HepG2 (cell line): Measurements from ENCODE around the gene ATG5. TPM values are rescaled to one million over a fixed set of nuclear protein-coding genes. Genes with fewer than 3 reads are reported as not detected.
A peak's percentile ranks its signal among the peaks of the same experiment; 100 is the strongest.

Source experiments
- BCL6 ChIP-seq: IDR thresholded peaks from 2 replicates; pipeline ENCODE4 v1.6.1; 2016; ENCODE audit warnings: missing genetic modification reagents, missing compliant biosample characterization
- CENPT ChIP-seq: sonication (generic); formaldehyde crosslinking; IDR thresholded peaks from 2 replicates; pipeline ENCODE4 v1.8.0; 2022; ENCODE audit warnings: low read depth, mild to moderate bottlenecking, moderate library complexity, missing genetic modification reagents
- IKZF1 ChIP-seq: fragments of 450-650 bp; IDR thresholded peaks from 2 replicates; pipeline ENCODE4 v1.7.1; 2016
- KDM4B ChIP-seq: sonication (generic); formaldehyde crosslinking; IDR thresholded peaks from 2 replicates; pipeline ENCODE4 v1.4.0; 2020; ENCODE audit warnings: missing genetic modification reagents
- KLF15 ChIP-seq: sonication (generic); formaldehyde crosslinking; IDR thresholded peaks from 2 replicates; pipeline ENCODE4 v1.8.1; 2023; ENCODE audit warnings: borderline replicate concordance, mild to moderate bottlenecking, inconsistent platforms, missing genetic modification reagents, mixed read lengths
- LBX2 ChIP-seq: sonication (generic); formaldehyde crosslinking; IDR thresholded peaks from 2 replicates; pipeline ENCODE4 v1.5.0; 2020; ENCODE audit warnings: missing genetic modification reagents, mild to moderate bottlenecking, borderline replicate concordance
- MED1 ChIP-seq: sonication (generic); formaldehyde crosslinking; IDR thresholded peaks from 2 replicates; pipeline ENCODE4 v1.4.0; 2020; ENCODE audit warnings: missing genetic modification reagents
- PBX2 ChIP-seq: IDR thresholded peaks from 2 replicates; pipeline ENCODE4 v1.6.1; 2016; ENCODE audit warnings: control low read depth
- SNAPC4 ChIP-seq: sonication (generic); formaldehyde crosslinking; IDR thresholded peaks from 2 replicates; pipeline ENCODE4 v1.4.0; 2020; ENCODE audit warnings: mild to moderate bottlenecking, missing genetic modification reagents
- ZFP36L1 ChIP-seq: sonication (generic); formaldehyde crosslinking; IDR thresholded peaks from 2 replicates; pipeline ENCODE4 v1.8.0; 2022; ENCODE audit warnings: mild to moderate bottlenecking, missing genetic modification reagents, moderate library complexity
- ZNF256 ChIP-seq: sonication (generic); formaldehyde crosslinking; conservative IDR thresholded peaks from 2 replicates; pipeline ENCODE4 v1.4.0; 2020; ENCODE audit warnings: missing genetic modification reagents
- ZNF431 ChIP-seq: sonication (generic); formaldehyde crosslinking; IDR thresholded peaks from 2 replicates; pipeline ENCODE4 v1.9.0; 2022; ENCODE audit warnings: missing genetic modification reagents, low read depth, mild to moderate bottlenecking, borderline replicate concordance
- ZNF644 ChIP-seq: IDR thresholded peaks from 2 replicates; pipeline ENCODE4 v1.6.1; 2016; ENCODE audit warnings: low read depth
- ZNF724P ChIP-seq: sonication (generic); formaldehyde crosslinking; IDR thresholded peaks from 2 replicates; pipeline ENCODE4 v1.8.0; 2022; ENCODE audit warnings: missing genetic modification reagents, borderline replicate concordance
- ZSCAN29 ChIP-seq: sonication (generic); formaldehyde crosslinking; conservative IDR thresholded peaks from 2 replicates; pipeline ENCODE4 v1.4.0; 2020; ENCODE audit warnings: mild to moderate bottlenecking, missing genetic modification reagents
- polyA plus RNA-seq, 8 experiments: library from polyadenylated mRNA; depleted of rRNA in 3 of 8; stranded (reverse) in 7 of 8; unstranded in 1 of 8; fragments of >200 nt; fragmentation: Illumina TruSeq in 4 of 8; extraction: Trizol in 4 of 8; gene quantifications; 2 replicates each; pipeline versions ENCODE4 v1.2.1 to v1.2.3, GENCODE V29; 2011 to 2016; ENCODE audit warnings: low read depth in 4 of 8, missing spikeins in 1 of 8, mixed read lengths in 1 of 8; ENCODE audit not compliant: insufficient read depth in 1 of 8
- total RNA-seq, 5 experiments: library from RNA; depleted of rRNA; stranded (reverse); fragments of >200 nt; fragmentation: Illumina TruSeq; extraction: Trizol; gene quantifications; 2 replicates each; pipeline ENCODE4 v1.2.3, GENCODE V29; 2016; ENCODE audit warnings: low read depth in 1 of 5
- TF ChIP-seq, protein P1 (sequence below): sonication (generic); formaldehyde crosslinking; IDR thresholded peaks from 2 replicates; pipeline ENCODE4 v1.5.1; 2020; ENCODE audit warnings: mild to moderate bottlenecking, missing genetic modification reagents, borderline replicate concordance
- TF ChIP-seq, protein P2 (sequence below): sonication (generic); formaldehyde crosslinking; IDR thresholded peaks from 2 replicates; pipeline ENCODE4 v1.5.1; 2020; ENCODE audit warnings: missing genetic modification reagents, mild to moderate bottlenecking, borderline replicate concordance
- TF ChIP-seq, protein P3 (sequence below): sonication (generic); formaldehyde crosslinking; IDR thresholded peaks from 2 replicates; pipeline ENCODE4 v1.4.0; 2020; ENCODE audit warnings: mild to moderate bottlenecking, low read depth, missing genetic modification reagents

ATG5 gene
- total and polyA plus RNA-seq, 2 of the 13 experiments (the other 11 are each of a cell fraction or from before 2014, with no cell fraction given): 21.3 to 48.0 TPM

DNA sequence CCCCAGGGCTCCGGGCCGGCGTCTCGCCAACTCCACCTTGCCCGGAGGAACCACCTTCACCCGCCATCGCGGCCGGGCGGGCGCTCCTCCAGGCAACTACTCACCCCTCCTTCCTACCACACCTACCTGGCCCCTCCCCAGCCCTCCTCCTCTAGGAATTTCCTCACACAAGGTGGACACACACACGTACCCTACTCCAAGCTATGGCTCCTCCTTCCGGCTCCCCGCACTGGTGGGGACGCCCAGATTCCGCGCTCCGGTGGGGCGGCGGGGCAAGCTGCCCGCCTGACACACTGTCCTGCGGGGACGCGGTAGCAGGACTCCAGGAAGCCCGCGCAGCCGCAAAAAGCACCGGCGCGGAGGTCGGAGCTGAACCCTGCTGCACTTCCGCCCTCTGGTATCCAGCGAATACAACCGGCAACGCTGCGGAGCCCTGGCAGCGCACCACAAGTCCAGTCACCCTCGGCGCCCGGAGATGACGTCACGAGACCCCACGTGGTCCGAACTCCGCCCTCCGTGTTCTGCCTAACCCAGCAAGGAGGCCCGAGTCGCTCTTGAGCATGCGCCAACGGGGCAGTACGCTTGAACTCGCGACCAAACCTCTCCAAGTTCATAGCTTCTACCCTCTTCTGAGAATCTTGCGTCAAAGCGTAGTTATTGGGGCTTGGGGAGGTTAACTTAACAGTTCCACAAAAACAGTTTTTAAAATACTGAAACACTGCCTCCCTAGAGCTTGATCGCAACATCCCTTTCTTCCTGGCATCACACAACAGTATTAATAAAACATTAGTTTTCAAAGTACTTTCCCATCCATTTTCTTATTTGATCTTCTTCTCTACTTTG is at the start of gene ATG5 (continued):
- TF ChIP-seq PBX2 (CRISPR knock-in tag): no peak
- TF ChIP-seq, protein P1, sequence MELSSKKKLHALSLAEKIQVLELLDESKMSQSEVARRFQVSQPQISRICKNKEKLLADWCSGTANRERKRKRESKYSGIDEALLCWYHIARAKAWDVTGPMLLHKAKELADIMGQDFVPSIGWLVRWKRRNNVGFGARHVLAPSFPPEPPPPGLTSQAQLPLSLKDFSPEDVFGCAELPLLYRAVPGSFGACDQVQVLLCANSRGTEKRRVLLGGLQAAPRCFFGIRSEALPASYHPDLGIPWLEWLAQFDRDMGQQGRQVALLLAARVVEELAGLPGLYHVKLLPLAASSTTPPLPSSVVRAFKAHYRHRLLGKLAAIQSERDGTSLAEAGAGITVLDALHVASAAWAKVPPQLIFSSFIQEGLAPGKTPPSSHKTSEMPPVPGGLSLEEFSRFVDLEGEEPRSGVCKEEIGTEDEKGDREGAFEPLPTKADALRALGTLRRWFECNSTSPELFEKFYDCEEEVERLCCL (CRISPR knock-in tag): no peak
- TF ChIP-seq KDM4B (CRISPR knock-in tag): peak; percentile 82
- TF ChIP-seq, protein P2, sequence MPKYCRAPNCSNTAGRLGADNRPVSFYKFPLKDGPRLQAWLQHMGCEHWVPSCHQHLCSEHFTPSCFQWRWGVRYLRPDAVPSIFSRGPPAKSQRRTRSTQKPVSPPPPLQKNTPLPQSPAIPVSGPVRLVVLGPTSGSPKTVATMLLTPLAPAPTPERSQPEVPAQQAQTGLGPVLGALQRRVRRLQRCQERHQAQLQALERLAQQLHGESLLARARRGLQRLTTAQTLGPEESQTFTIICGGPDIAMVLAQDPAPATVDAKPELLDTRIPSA (CRISPR knock-in tag): peak; percentile 90; the same call in 1 of the 2 replicates
- TF ChIP-seq BCL6 (CRISPR knock-in tag): no peak; the same call in 1 of the 2 replicates
- peak; percentile 26; the same call in 1 of the 2 replicates for TF ChIP-seq SNAPC4
- no peak for TF ChIP-seq KLF15
- TF ChIP-seq ZSCAN29 (CRISPR knock-in tag): peak; percentile 79; the same call in 1 of the 2 replicates
- no peak for TF ChIP-seq ZNF256 (CRISPR knock-in tag)
- TF ChIP-seq, protein P3, sequence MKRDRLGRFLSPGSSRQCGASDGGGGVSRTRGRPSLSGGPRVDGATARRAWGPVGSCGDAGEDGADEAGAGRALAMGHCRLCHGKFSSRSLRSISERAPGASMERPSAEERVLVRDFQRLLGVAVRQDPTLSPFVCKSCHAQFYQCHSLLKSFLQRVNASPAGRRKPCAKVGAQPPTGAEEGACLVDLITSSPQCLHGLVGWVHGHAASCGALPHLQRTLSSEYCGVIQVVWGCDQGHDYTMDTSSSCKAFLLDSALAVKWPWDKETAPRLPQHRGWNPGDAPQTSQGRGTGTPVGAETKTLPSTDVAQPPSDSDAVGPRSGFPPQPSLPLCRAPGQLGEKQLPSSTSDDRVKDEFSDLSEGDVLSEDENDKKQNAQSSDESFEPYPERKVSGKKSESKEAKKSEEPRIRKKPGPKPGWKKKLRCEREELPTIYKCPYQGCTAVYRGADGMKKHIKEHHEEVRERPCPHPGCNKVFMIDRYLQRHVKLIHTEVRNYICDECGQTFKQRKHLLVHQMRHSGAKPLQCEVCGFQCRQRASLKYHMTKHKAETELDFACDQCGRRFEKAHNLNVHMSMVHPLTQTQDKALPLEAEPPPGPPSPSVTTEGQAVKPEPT (CRISPR knock-in tag): peak; percentile 72; the same call in 1 of the 2 replicates
- no peak for TF ChIP-seq ZFP36L1 (CRISPR knock-in tag)
- no peak; the same call in 1 of the 2 replicates for TF ChIP-seq ZNF724P (CRISPR knock-in tag)
- no peak for TF ChIP-seq IKZF1
- TF ChIP-seq ZNF644 (CRISPR knock-in tag): no peak; the same call in 1 of the 2 replicates
- TF ChIP-seq LBX2 (CRISPR knock-in tag): no peak
- TF ChIP-seq CENPT: no peak
- peak; percentile 76 for TF ChIP-seq MED1 (CRISPR knock-in tag)
- peak; percentile 40; the same call in 1 of the 2 replicates for TF ChIP-seq ZNF431 (CRISPR knock-in tag)
